ENCODE results near the gene TMEM132E. TPM values are rescaled to one million over a fixed set of nuclear protein-coding genes. Genes with fewer than 3 reads are reported as not detected.

Gene TMEM132E
- total and polyA plus RNA-seq, 2 of the 4 experiments (the other 2 are of a cell fraction) = not detected

DNA sequence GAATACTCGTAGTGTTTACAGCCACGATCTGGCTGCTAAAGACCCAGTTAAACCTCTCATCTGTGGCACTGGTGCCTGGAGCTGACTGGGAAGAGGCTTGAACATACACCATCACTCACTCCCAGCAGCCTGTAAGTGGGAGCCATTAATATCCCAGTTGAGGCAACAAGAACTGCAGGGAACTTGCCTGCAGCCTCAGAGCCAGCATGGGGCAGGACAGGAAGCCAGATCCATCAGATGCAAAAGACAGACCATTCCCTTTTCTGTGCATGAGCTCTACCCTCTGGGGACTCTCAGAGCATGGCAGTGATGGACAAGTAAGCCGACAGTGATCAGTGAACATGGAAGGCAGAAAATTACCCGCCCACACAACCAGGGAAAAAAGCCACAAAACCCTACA, 91.8 kb downstream of the TMEM132E start:
- Histone ChIP-seq H3K4me2 (ENCODE audit: low read depth, low read length) (no peak overlapping the region), H3K9me3 (ENCODE audit: control insufficient read depth, insufficient read depth, low read length) (no peaks in the 10 kb centered on the region), H2AFZ (replicated peaks; ENCODE audit: low read length, poor library complexity) (no peak overlapping the region), H4K5ac (ENCODE audit: low read depth, low read length) (no peak overlapping the region), H3K23ac (ENCODE audit: low read depth, low read length) (no peak overlapping the region), H3K79me1 (ENCODE audit: low read depth in 1 of 2, low read length in 2 of 2) (no peaks in the 10 kb centered on the region), H3K36me3 (ENCODE audit: control insufficient read depth, insufficient read depth, low read length) (no peaks in the 10 kb centered on the region), H4K8ac (ENCODE audit: low read depth in 2 of 2, low read length in 2 of 2) (no peak overlapping the region), H2AK5ac (ENCODE audit: low read depth, low read length) (no peak overlapping the region), H2AK9ac (replicated peaks; ENCODE audit: low read depth, low read length, poor library complexity) (no peak overlapping the region), H2BK5ac (ENCODE audit: low read depth, low read length, poor library complexity, severe bottlenecking) (no peak overlapping the region), H3K4ac (ENCODE audit: low read depth, low read length) (no peak overlapping the region), H4K91ac (ENCODE audit: insufficient read depth, low read depth, low read length) (no peak overlapping the region), H4K20me1 (ENCODE audit: insufficient read depth, low read length) (no peaks in the 10 kb centered on the region), H3K27me3 (ENCODE audit: control insufficient read depth, insufficient read depth, low read length) (peaks cover 1% of the 10 kb centered on the region; the same call in 1 of the 2 replicates), H3K56ac (ENCODE audit: extremely low read depth, insufficient read depth, low read length) (no peak overlapping the region), H3K27ac (ENCODE audit: insufficient read depth, low read length) (no peak overlapping the region), H2BK15ac (ENCODE audit: low read depth, low read length) (no peak overlapping the region), H3K18ac (ENCODE audit: low read depth, low read length) (no peak overlapping the region), H3K4me3 (ENCODE audit: insufficient read depth, low read depth, low read length) (no peak overlapping the region), H2BK20ac (ENCODE audit: low read depth, low read length) (no peak overlapping the region), H3K4me1 (ENCODE audit: control insufficient read depth, insufficient read depth, low read length) (no peaks in the 10 kb centered on the region), H3K9me1 (ENCODE audit: insufficient read depth, low read length) (no peaks in the 10 kb centered on the region), H3K9ac (ENCODE audit: low read depth, low read length) (no peak overlapping the region), H2BK120ac (ENCODE audit: low read depth, low read length) (no peak overlapping the region), H3K14ac (replicated peaks; ENCODE audit: low read depth, low read length) (no peak overlapping the region)
- intact Hi-C loops (cut with micrococcal nuclease) = no loop called here
- POLR2A ChIA-PET (ENCODE audit: unreplicated experiment) = no interaction called here
- dilution Hi-C loops (cut with HindIII; ENCODE audit: low sequenced_read_pairs, unreplicated experiment) = no loop called here
- in situ Hi-C loops (cut with MboI; ENCODE audit: low sequenced_read_pairs) = no loop called here
- CTCF ChIA-PET = no interaction called here
- ATAC-seq (ENCODE audit: low read depth) (no peak), DNase-seq (no peak)
- no CpG with 5 or more reads among the region's 4 CpGs for WGBS, 2 experiments (ENCODE audit: extremely low coverage in 2 of 2, insufficient read length in 1 of 2)
- TF ChIP-seq RAD21 (IDR thresholded peaks at IDR 0.05; ENCODE audit: low read length) (no peak), POLR2A (IDR thresholded peaks at IDR 0.05; ENCODE audit: low read depth, low read length) (no peak), MXI1 (IDR thresholded peaks at IDR 0.05; ENCODE audit: borderline replicate concordance, low read depth, low read length) (no peak), CEBPB (IDR thresholded peaks at IDR 0.05; ENCODE audit: low read depth, low read length) (no peak), SMC3 (IDR thresholded peaks at IDR 0.05; ENCODE audit: low read depth, low read length) (no peak), ELK1 (IDR thresholded peaks at IDR 0.05; ENCODE audit: borderline replicate concordance, low read depth, low read length) (no peak), USF2 (IDR thresholded peaks at IDR 0.05; ENCODE audit: low read depth, low read length) (no peak), RFX5 (IDR thresholded peaks at IDR 0.05; ENCODE audit: low read depth, low read length) (no peak), BHLHE40 (IDR thresholded peaks at IDR 0.05; ENCODE audit: low read depth, low read length) (no peak)
- BruUV-seq (replicated peaks) = no TSS peak

All from IMR-90 (cell line).